GM23338 (cell line): ENCODE data around the gene CTNNA2. TPM values are rescaled to one million over a fixed set of nuclear protein-coding genes. Genes with fewer than 3 reads are reported as not detected.

Experiments
- ATAC-seq: fragments of 200-7000 bp; cut with Tn5 transposase; 3 replicates; pipeline ENCODE4 v1.9.1; 2020
- DNase-seq: peaks from one replicate; pipeline ENCODE4 v3.0.0-alpha.2; 2015; ENCODE audit warnings: low spot score
- H2AFZ ChIP-seq: fragments of 200-600 bp; sonication (generic); 2 replicates; pipeline ENCODE4 v1.8.0; 2016; ENCODE audit warnings: antibody characterized with exemption, mild to moderate bottlenecking, moderate library complexity
- H3F3A ChIP-seq: fragments of 200-600 bp; sonication (generic); replicated peaks from 2 replicates; pipeline ENCODE4 v1.8.0; 2017; ENCODE audit warnings: antibody characterized with exemption, mixed run types, low read depth
- H3K27ac ChIP-seq: fragments of 200-600 bp; sonication (generic); 2 replicates; pipeline ENCODE4 v1.6.1; 2016; ENCODE audit warnings: low read depth
- H3K27me3 ChIP-seq: fragments of 200-600 bp; sonication (generic); 2 replicates; pipeline ENCODE4 v1.8.0; 2016; ENCODE audit warnings: mild to moderate bottlenecking, mixed run types, moderate library complexity; ENCODE audit not compliant: insufficient read depth
- H3K36me3 ChIP-seq: fragments of 200-600 bp; sonication (generic); 2 replicates; pipeline ENCODE4 v1.8.0; 2016; ENCODE audit warnings: mild to moderate bottlenecking; ENCODE audit not compliant: insufficient read depth
- H3K4me1 ChIP-seq: fragments of 200-600 bp; sonication (generic); 2 replicates; pipeline ENCODE4 v1.8.0; 2016; ENCODE audit warnings: mild to moderate bottlenecking, moderate library complexity; ENCODE audit not compliant: insufficient read depth
- H3K4me2 ChIP-seq: fragments of 200-600 bp; sonication (generic); 2 replicates; pipeline ENCODE4 v1.7.1; 2017; ENCODE audit warnings: mixed run types
- H3K4me3 ChIP-seq: fragments of 200-600 bp; sonication (generic); 2 replicates; pipeline ENCODE4 v1.6.1; 2016; ENCODE audit warnings: mixed run types
- H3K79me2 ChIP-seq: fragments of 200-600 bp; sonication (generic); replicated peaks from 2 replicates; pipeline ENCODE4 v1.8.0; 2017; ENCODE audit warnings: mild to moderate bottlenecking; ENCODE audit not compliant: insufficient read depth
- H3K9me2 ChIP-seq: fragments of 200-600 bp; sonication (generic); 2 replicates; pipeline ENCODE4 v1.8.0; 2017; ENCODE audit not compliant: insufficient read depth
- H4K20me1 ChIP-seq: fragments of 200-600 bp; sonication (generic); replicated peaks from 2 replicates; pipeline ENCODE4 v1.8.0; 2017; ENCODE audit warnings: mild to moderate bottlenecking; ENCODE audit not compliant: insufficient read depth
- H3K27ac Mint-ChIP-seq: 2 replicates; pipeline ENCODE4 v1.8.0; 2020; ENCODE audit warnings: inconsistent platforms, mild to moderate bottlenecking, moderate library complexity, mixed read lengths
- H3K27me3 Mint-ChIP-seq: 3 replicates; pipeline ENCODE4 v1.8.0; 2022; ENCODE audit warnings: low read depth, mild to moderate bottlenecking, moderate library complexity, mixed read lengths, inconsistent platforms; ENCODE audit not compliant: insufficient read depth, poor library complexity
- H3K36me3 Mint-ChIP-seq: 3 replicates; pipeline ENCODE4 v1.8.0; 2021; ENCODE audit warnings: low read depth, mild to moderate bottlenecking, inconsistent platforms, moderate library complexity, mixed read lengths
- H3K4me1 Mint-ChIP-seq: 3 replicates; pipeline ENCODE4 v1.8.0; 2020; ENCODE audit warnings: mild to moderate bottlenecking, inconsistent platforms, mixed read lengths
- H3K4me3 Mint-ChIP-seq: 3 replicates; pipeline ENCODE4 v1.8.0; 2021; ENCODE audit warnings: moderate library complexity, mild to moderate bottlenecking, inconsistent platforms, mixed read lengths
- H3K9me3 Mint-ChIP-seq: 3 replicates; pipeline ENCODE4 v1.8.0; 2020; ENCODE audit warnings: moderate library complexity, mild to moderate bottlenecking, inconsistent platforms, mixed read lengths
- CREB1 ChIP-seq: fragments of 250-450 bp; sonication (Bioruptor Pico); IDR thresholded peaks from 2 replicates; pipeline ENCODE4 v1.5.0; 2020; ENCODE audit warnings: low read depth, mild to moderate bottlenecking, moderate library complexity
- EZH2 ChIP-seq: fragments of 200-600 bp; sonication (generic); IDR thresholded peaks from one replicate; pipeline ENCODE4 v1.8.0; 2017; ENCODE audit warnings: antibody characterized with exemption, mild to moderate bottlenecking, low read depth; ENCODE audit not compliant: unreplicated experiment
- EZH2phosphoT487 ChIP-seq: fragments of 200-600 bp; sonication (generic); IDR thresholded peaks from one replicate; pipeline ENCODE4 v1.8.1; 2018; ENCODE audit warnings: antibody characterized with exemption; ENCODE audit not compliant: unreplicated experiment
- JUNB ChIP-seq: IDR thresholded peaks from one replicate; pipeline ENCODE4 v1.6.1; 2016; ENCODE audit warnings: antibody characterized with exemption; ENCODE audit not compliant: unreplicated experiment
- NANOG ChIP-seq: IDR thresholded peaks from 2 replicates; pipeline ENCODE4 v1.6.1; 2016; ENCODE audit warnings: antibody characterized with exemption, borderline replicate concordance
- POLR2AphosphoS5 ChIP-seq: IDR thresholded peaks from 2 replicates; pipeline ENCODE4 v1.6.1; 2016; ENCODE audit warnings: antibody characterized with exemption, low read depth
- STAT1 ChIP-seq: IDR thresholded peaks from one replicate; pipeline ENCODE4 v1.6.1; 2016; ENCODE audit warnings: antibody characterized with exemption; ENCODE audit not compliant: unreplicated experiment
- ZNF114 ChIP-seq: fragments of 250-450 bp; sonication (Bioruptor Pico); IDR thresholded peaks from 2 replicates; pipeline ENCODE4 v1.5.0; 2020; ENCODE audit warnings: mild to moderate bottlenecking, moderate library complexity
- ZNF331 ChIP-seq: fragments of 250-450 bp; sonication (Bioruptor Pico); IDR thresholded peaks from 2 replicates; pipeline ENCODE4 v1.5.0; 2020; ENCODE audit warnings: low read depth, mild to moderate bottlenecking, moderate library complexity
- polyA plus RNA-seq: library from polyadenylated mRNA; unstranded; fragments of >200 nt; fragmentation: Nextera tagmentation; extraction: Ambion mirVana; gene quantifications from 2 replicates; pipeline ENCODE4 v1.2.1, GENCODE V29; 2016
- total RNA-seq: library from RNA; depleted of rRNA; stranded (reverse); fragments of >200 nt; shearing (Covaris generic); gene quantifications from 2 replicates; pipeline ENCODE4 v1.2.3, GENCODE V29; 2014
- TF ChIP-seq, protein P1 (sequence below), 2 experiments: fragments of 200-600 bp in 1 of 2; sonication (generic) in 1 of 2; conservative IDR thresholded peaks; 2 replicates each; pipeline versions ENCODE4 v1.5.1 to v1.6.1; 2016 to 2017; ENCODE audit warnings: antibody characterized with exemption in 2 of 2, low read depth in 2 of 2, mild to moderate bottlenecking in 2 of 2, moderate library complexity in 1 of 2
- TF ChIP-seq, protein P2 (sequence below): IDR thresholded peaks from one replicate; pipeline ENCODE4 v1.6.1; 2018; ENCODE audit warnings: antibody characterized with exemption; ENCODE audit not compliant: unreplicated experiment
- TF ChIP-seq, protein P3 (sequence below): fragments of 250-450 bp; sonication (Bioruptor Pico); IDR thresholded peaks from 2 replicates; pipeline ENCODE4 v1.5.0; 2020; ENCODE audit warnings: mild to moderate bottlenecking, moderate library complexity
- TF ChIP-seq, protein P4 (sequence below): IDR thresholded peaks from 2 replicates; pipeline ENCODE4 v1.6.1; 2016; ENCODE audit warnings: antibody characterized with exemption

The CTNNA2 gene
- total and polyA plus RNA-seq, 2 experiments from 2014 or later, result 6.4 to 15.6 TPM

DNA sequence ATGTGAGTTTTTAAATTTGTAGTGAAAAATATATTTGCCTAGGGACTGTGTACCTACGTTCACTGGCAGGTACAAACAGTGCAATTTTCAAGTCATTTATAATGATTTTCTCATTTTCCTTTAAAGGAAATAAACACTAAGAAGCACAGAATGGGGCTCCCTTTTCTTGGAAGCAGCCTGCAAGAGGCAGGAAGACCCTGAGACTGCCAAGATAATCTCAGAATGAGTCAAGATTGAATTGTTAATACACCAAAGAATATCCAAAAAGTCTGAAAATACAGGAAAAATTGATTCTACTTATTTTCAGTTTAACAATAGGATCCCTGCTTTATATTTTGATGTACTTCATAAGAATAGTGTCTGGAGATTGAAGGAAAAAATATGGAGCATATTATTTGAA, 331.2 kb downstream of the CTNNA2 start:
- Mint-ChIP-seq H3K4me1 (peaks cover 45% of the 10 kb centered on the region), H3K9me3 (no peaks in the 10 kb centered on the region; the same call in 2 of the 3 replicates), H3K4me3 (no peak overlapping the region), H3K36me3 (no peaks in the 10 kb centered on the region), H3K27ac (no peak overlapping the region), H3K27me3 (no peaks in the 10 kb centered on the region)
- no peak for ATAC-seq
- no peaks in the 10 kb centered on the region for H3F3A ChIP-seq
- no peaks in the 10 kb centered on the region for H3K27me3 ChIP-seq
- peaks cover 25% of the 10 kb centered on the region for H3K4me1 ChIP-seq
- TF ChIP-seq, protein P1, sequence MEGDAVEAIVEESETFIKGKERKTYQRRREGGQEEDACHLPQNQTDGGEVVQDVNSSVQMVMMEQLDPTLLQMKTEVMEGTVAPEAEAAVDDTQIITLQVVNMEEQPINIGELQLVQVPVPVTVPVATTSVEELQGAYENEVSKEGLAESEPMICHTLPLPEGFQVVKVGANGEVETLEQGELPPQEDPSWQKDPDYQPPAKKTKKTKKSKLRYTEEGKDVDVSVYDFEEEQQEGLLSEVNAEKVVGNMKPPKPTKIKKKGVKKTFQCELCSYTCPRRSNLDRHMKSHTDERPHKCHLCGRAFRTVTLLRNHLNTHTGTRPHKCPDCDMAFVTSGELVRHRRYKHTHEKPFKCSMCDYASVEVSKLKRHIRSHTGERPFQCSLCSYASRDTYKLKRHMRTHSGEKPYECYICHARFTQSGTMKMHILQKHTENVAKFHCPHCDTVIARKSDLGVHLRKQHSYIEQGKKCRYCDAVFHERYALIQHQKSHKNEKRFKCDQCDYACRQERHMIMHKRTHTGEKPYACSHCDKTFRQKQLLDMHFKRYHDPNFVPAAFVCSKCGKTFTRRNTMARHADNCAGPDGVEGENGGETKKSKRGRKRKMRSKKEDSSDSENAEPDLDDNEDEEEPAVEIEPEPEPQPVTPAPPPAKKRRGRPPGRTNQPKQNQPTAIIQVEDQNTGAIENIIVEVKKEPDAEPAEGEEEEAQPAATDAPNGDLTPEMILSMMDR (conservative IDR thresholded peaks at IDR 0.05; ENCODE audit: low read depth in 2 of 2), result no peak
- TF ChIP-seq CREB1 (CRISPR knock-in tag) (no peak), EZH2 (no peak), EZH2phosphoT487 (no peak), STAT1 (no peak), NANOG (no peak), POLR2AphosphoS5 (no peak), ZNF331 (CRISPR knock-in tag) (no peak), ZNF114 (CRISPR knock-in tag) (no peak), JUNB (no peak)
- TF ChIP-seq, protein P2, sequence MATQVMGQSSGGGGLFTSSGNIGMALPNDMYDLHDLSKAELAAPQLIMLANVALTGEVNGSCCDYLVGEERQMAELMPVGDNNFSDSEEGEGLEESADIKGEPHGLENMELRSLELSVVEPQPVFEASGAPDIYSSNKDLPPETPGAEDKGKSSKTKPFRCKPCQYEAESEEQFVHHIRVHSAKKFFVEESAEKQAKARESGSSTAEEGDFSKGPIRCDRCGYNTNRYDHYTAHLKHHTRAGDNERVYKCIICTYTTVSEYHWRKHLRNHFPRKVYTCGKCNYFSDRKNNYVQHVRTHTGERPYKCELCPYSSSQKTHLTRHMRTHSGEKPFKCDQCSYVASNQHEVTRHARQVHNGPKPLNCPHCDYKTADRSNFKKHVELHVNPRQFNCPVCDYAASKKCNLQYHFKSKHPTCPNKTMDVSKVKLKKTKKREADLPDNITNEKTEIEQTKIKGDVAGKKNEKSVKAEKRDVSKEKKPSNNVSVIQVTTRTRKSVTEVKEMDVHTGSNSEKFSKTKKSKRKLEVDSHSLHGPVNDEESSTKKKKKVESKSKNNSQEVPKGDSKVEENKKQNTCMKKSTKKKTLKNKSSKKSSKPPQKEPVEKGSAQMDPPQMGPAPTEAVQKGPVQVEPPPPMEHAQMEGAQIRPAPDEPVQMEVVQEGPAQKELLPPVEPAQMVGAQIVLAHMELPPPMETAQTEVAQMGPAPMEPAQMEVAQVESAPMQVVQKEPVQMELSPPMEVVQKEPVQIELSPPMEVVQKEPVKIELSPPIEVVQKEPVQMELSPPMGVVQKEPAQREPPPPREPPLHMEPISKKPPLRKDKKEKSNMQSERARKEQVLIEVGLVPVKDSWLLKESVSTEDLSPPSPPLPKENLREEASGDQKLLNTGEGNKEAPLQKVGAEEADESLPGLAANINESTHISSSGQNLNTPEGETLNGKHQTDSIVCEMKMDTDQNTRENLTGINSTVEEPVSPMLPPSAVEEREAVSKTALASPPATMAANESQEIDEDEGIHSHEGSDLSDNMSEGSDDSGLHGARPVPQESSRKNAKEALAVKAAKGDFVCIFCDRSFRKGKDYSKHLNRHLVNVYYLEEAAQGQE, result no peak
- TF ChIP-seq, protein P3, sequence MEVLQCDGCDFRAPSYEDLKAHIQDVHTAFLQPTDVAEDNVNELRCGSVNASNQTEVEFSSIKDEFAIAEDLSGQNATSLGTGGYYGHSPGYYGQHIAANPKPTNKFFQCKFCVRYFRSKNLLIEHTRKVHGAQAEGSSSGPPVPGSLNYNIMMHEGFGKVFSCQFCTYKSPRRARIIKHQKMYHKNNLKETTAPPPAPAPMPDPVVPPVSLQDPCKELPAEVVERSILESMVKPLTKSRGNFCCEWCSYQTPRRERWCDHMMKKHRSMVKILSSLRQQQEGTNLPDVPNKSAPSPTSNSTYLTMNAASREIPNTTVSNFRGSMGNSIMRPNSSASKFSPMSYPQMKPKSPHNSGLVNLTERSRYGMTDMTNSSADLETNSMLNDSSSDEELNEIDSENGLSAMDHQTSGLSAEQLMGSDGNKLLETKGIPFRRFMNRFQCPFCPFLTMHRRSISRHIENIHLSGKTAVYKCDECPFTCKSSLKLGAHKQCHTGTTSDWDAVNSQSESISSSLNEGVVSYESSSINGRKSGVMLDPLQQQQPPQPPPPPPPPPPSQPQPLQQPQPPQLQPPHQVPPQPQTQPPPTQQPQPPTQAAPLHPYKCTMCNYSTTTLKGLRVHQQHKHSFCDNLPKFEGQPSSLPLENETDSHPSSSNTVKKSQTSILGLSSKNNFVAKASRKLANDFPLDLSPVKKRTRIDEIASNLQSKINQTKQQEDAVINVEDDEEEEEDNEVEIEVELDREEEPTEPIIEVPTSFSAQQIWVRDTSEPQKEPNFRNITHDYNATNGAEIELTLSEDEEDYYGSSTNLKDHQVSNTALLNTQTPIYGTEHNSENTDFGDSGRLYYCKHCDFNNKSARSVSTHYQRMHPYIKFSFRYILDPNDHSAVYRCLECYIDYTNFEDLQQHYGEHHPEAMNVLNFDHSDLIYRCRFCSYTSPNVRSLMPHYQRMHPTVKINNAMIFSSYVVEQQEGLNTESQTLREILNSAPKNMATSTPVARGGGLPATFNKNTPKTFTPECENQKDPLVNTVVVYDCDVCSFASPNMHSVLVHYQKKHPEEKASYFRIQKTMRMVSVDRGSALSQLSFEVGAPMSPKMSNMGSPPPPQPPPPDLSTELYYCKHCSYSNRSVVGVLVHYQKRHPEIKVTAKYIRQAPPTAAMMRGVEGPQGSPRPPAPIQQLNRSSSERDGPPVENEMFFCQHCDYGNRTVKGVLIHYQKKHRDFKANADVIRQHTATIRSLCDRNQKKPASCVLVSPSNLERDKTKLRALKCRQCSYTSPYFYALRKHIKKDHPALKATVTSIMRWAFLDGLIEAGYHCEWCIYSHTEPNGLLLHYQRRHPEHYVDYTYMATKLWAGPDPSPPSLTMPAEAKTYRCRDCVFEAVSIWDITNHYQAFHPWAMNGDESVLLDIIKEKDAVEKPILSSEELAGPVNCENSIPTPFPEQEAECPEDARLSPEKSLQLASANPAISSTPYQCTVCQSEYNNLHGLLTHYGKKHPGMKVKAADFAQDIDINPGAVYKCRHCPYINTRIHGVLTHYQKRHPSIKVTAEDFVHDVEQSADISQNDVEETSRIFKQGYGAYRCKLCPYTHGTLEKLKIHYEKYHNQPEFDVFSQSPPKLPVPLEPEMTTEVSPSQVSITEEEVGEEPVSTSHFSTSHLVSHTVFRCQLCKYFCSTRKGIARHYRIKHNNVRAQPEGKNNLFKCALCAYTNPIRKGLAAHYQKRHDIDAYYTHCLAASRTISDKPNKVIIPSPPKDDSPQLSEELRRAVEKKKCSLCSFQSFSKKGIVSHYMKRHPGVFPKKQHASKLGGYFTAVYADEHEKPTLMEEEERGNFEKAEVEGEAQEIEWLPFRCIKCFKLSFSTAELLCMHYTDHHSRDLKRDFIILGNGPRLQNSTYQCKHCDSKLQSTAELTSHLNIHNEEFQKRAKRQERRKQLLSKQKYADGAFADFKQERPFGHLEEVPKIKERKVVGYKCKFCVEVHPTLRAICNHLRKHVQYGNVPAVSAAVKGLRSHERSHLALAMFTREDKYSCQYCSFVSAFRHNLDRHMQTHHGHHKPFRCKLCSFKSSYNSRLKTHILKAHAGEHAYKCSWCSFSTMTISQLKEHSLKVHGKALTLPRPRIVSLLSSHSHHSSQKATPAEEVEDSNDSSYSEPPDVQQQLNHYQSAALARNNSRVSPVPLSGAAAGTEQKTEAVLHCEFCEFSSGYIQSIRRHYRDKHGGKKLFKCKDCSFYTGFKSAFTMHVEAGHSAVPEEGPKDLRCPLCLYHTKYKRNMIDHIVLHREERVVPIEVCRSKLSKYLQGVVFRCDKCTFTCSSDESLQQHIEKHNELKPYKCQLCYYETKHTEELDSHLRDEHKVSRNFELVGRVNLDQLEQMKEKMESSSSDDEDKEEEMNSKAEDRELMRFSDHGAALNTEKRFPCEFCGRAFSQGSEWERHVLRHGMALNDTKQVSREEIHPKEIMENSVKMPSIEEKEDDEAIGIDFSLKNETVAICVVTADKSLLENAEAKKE (CRISPR knock-in tag), result no peak
- TF ChIP-seq, protein P4, sequence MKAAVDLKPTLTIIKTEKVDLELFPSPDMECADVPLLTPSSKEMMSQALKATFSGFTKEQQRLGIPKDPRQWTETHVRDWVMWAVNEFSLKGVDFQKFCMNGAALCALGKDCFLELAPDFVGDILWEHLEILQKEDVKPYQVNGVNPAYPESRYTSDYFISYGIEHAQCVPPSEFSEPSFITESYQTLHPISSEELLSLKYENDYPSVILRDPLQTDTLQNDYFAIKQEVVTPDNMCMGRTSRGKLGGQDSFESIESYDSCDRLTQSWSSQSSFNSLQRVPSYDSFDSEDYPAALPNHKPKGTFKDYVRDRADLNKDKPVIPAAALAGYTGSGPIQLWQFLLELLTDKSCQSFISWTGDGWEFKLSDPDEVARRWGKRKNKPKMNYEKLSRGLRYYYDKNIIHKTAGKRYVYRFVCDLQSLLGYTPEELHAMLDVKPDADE, result no peak
- H3K4me2 ChIP-seq, result no peak overlapping the region
- DNase-seq, result no peak
- H3K36me3 ChIP-seq, result no peaks in the 10 kb centered on the region
- H4K20me1 ChIP-seq, result no peaks in the 10 kb centered on the region
- H3K79me2 ChIP-seq, result no peaks in the 10 kb centered on the region
- no peak overlapping the region for H3K27ac ChIP-seq
- H3K4me3 ChIP-seq, result no peak overlapping the region
- no peaks in the 10 kb centered on the region for H3K9me2 ChIP-seq
- no peak overlapping the region for H2AFZ ChIP-seq
